Esophagus muscularis mucosa (tissue), 3 donors: ENCODE results near the gene RNF225.

Source experiments
- CTCF ChIP-seq, 3 experiments: fragments of 200-600 bp in 2 of 3; fragments of 450-650 bp in 1 of 3; sonication (generic) in 2 of 3; IDR thresholded peaks; one replicate each; pipeline ENCODE4 v1.5.1; 2017 to 2019; ENCODE audit warnings: antibody characterized with exemption in 3 of 3, mild to moderate bottlenecking in 2 of 3, moderate library complexity in 1 of 3
- POLR2AphosphoS5 ChIP-seq, 2 donors: sonication (generic); formaldehyde crosslinking; IDR thresholded peaks; one replicate each; pipeline ENCODE4 v1.6.1; 2017; ENCODE audit warnings: antibody characterized with exemption in 2 of 2

GRCh38 chr19:58395979-58396627, 647 bp downstream of the RNF225 start:
- TF ChIP-seq CTCF (IDR thresholded peaks at IDR 0.05) (no peak), POLR2AphosphoS5 (IDR thresholded peaks at IDR 0.05) (no peak)
